NT2/D1 (cell line): ENCODE measurements around the gene DUSP23.
A peak's percentile ranks its signal among the peaks of the same experiment; 100 is the strongest.

ENCODE experiments used
- DNase-seq: peaks from one replicate; pipeline ENCODE4 v3.0.0-alpha.2; 2011; ENCODE audit warnings: low read depth, low spot score
- H3K27me3 ChIP-seq: 2 replicates; pipeline ENCODE4 v1.6.0; 2011; ENCODE audit warnings: mild to moderate bottlenecking; ENCODE audit not compliant: insufficient read length, insufficient read depth
- H3K36me3 ChIP-seq: 2 replicates; pipeline ENCODE4 v1.6.1; 2011; ENCODE audit warnings: mild to moderate bottlenecking, low read length, mixed read lengths; ENCODE audit not compliant: insufficient read depth, insufficient read length
- H3K4me1 ChIP-seq: 2 replicates; pipeline ENCODE4 v1.5.1; 2011; ENCODE audit not compliant: insufficient read depth, insufficient read length
- H3K4me3 ChIP-seq: 2 replicates; pipeline ENCODE4 v1.5.1; 2011; ENCODE audit warnings: low read depth; ENCODE audit not compliant: insufficient read length
- H3K9ac ChIP-seq: 2 replicates; pipeline ENCODE4 v1.6.0; 2011; ENCODE audit warnings: low read depth; ENCODE audit not compliant: insufficient read length
- H3K9me3 ChIP-seq: 2 replicates; pipeline ENCODE4 v1.5.1; 2011; ENCODE audit warnings: mild to moderate bottlenecking, low read length; ENCODE audit not compliant: insufficient read depth
- SUZ12 ChIP-seq: IDR thresholded peaks from 2 replicates; pipeline ENCODE4 v1.6.1; 2011; ENCODE audit not compliant: insufficient read length, insufficient read depth; ENCODE audit errors: extremely low read depth
- YY1 ChIP-seq: IDR thresholded peaks from 2 replicates; pipeline ENCODE4 v1.6.1; 2011; ENCODE audit not compliant: insufficient read length, insufficient read depth
- ZNF274 ChIP-seq: IDR thresholded peaks from 2 replicates; pipeline ENCODE4 v1.6.1; 2011; ENCODE audit warnings: mild to moderate bottlenecking, low read depth, low read length

The DUSP23 gene

GRCh38 chr1:159780583-159781582 lies at the start of gene DUSP23:
TSS of gene DUSP23 (plus strand) at chr1:159780962. CDS start at chr1:159781101, 139 bp downstream.
- Histone ChIP-seq H3K4me3 (peak within 1 kb of the TSS; percentile 72), H3K4me1 (peaks cover 5% of the 10 kb centered on the region), H3K9me3 (peaks cover 31% of the 10 kb centered on the region), H3K27me3 (no peaks in the 10 kb centered on the region), H3K36me3 (peaks cover 15% of the 10 kb centered on the region), H3K9ac (peak within 1 kb of the TSS; percentile 68)
- DNase-seq: peak; percentile 99
- TF ChIP-seq YY1 (no peak), SUZ12 (no peak), ZNF274 (no peak)

GRCh38 chr1:159737238-159737916 lies 43.4 kb upstream of the DUSP23 start:
- Histone ChIP-seq H3K4me3 (no peak overlapping the region), H3K9ac (no peak overlapping the region), H3K4me1 (no peaks in the 10 kb centered on the region), H3K9me3 (no peaks in the 10 kb centered on the region), H3K27me3 (no peaks in the 10 kb centered on the region), H3K36me3 (no peaks in the 10 kb centered on the region)
- no peak for DNase-seq
- TF ChIP-seq ZNF274 (no peak), SUZ12 (no peak), YY1 (no peak)

DNA sequence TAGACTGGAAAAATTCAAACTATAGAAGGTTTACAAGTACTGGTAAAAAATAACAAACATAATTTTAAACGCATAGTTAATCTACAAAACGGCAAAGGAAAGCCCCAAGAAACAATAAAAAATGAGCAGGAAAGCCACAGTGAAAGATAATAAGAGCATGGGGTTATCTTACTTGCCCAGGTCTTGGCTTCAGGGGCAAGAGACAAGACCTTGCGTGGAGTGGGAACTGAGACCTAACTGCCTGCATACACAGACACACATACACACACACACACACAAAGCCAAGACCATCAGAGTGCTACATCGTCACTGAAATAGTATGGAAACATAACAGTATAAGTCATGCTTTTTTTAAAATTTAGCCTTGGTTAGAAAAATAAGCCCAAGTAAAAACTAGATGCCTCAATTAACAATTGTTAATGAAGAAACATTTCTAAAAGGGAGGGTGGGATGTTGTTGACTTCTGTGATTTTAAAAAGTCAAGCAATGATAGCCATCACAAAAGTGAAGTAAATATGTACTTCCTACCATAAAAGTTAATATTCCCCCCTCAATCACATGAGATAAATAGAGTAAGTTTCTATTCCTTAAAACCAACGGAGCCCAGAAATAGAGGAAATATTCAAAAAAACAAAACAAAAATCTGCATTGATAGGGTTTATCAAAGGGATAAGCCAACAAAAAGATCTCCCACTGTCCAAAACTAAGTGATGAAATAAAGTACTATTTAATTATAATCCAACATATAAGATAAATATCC lies 36.9 kb upstream of the DUSP23 start:
- TF ChIP-seq YY1 (no peak), ZNF274 (no peak), SUZ12 (no peak)
- H3K27me3 ChIP-seq: no peaks in the 10 kb centered on the region
- DNase-seq: no peak
- no peaks in the 10 kb centered on the region for H3K9me3 ChIP-seq
- H3K36me3 ChIP-seq: no peaks in the 10 kb centered on the region
- H3K4me3 ChIP-seq: no peak overlapping the region
- no peak overlapping the region for H3K9ac ChIP-seq
- no peaks in the 10 kb centered on the region for H3K4me1 ChIP-seq

DNA sequence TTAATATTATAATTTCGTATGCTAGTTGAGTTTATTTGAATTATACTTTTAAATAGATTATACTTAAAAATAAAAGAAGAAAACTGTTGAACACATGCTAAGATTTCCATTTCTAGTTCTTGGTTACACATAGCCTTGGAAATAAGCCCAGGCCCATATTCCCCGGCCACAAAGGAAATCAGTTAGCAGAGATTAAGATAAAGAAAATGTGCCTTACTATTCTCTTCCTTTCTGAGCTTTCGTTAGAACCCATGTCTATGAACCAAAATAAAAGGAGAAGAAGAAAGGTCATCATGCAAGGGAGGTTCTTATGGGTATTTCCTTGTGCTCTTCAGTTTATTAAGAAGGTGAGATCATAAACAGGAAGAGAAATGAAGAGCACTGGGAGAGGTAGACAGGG lies 34.1 kb upstream of the DUSP23 start:
- Histone ChIP-seq H3K9ac (no peak overlapping the region), H3K9me3 (no peaks in the 10 kb centered on the region), H3K27me3 (no peaks in the 10 kb centered on the region), H3K4me1 (no peaks in the 10 kb centered on the region), H3K4me3 (no peak overlapping the region), H3K36me3 (no peaks in the 10 kb centered on the region)
- TF ChIP-seq YY1: no peak
- TF ChIP-seq SUZ12: no peak
- TF ChIP-seq ZNF274: no peak
- no peak for DNase-seq

DNA sequence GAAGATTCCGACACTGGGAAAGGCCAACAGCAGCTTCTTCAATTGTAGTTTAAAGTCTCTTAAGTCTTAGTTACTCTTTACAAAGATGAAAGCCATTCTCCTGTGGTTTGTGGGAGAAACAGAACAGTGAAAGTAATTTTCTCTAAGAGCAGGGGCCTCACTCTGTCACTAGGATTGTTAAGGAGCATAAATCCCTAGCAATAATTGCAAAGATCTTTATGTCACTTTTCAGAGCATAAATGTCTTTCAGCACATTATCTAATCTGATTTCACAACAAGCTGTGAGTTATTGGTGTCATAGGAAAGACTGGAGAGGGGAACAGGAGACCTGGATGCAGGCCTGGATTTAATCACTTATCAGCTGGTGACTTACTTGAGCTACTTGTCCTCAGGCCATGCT lies 32.4 kb upstream of the DUSP23 start:
- Histone ChIP-seq H3K4me1 (no peaks in the 10 kb centered on the region), H3K4me3 (no peak overlapping the region), H3K9me3 (no peaks in the 10 kb centered on the region), H3K27me3 (no peaks in the 10 kb centered on the region), H3K36me3 (no peaks in the 10 kb centered on the region), H3K9ac (no peak overlapping the region)
- DNase-seq: no peak
- TF ChIP-seq YY1 (no peak), ZNF274 (no peak), SUZ12 (no peak)

DNA sequence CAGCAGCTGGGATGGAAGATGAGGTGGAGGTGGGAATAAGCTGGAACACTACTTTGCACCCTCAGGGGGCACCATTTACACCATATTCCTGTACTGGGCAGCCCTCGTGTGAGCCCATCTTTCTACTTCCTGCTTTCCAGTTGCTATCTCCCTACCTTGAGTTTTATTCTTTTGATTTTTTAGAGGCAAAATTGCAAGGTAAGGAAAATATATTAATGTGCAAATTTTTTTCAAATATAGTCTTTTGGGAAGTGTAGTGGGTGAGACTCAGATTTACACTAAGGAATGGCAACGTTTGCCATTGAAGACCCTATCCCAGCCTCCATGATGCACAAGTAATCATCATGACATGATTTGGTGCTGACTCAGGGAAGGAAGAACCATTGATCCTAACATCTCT lies 31.1 kb upstream of the DUSP23 start:
- TF ChIP-seq YY1 (no peak), SUZ12 (no peak), ZNF274 (no peak)
- H3K36me3 ChIP-seq: no peaks in the 10 kb centered on the region

More for the DNA sequence above, 31.1 kb upstream of the DUSP23 start:
- H3K27me3 ChIP-seq: no peaks in the 10 kb centered on the region
- no peaks in the 10 kb centered on the region for H3K4me1 ChIP-seq
- no peak overlapping the region for H3K9ac ChIP-seq
- H3K9me3 ChIP-seq: no peaks in the 10 kb centered on the region
- DNase-seq: no peak
- H3K4me3 ChIP-seq: no peak overlapping the region
